ENCODE data around the gene KCNIP3. TPM values are rescaled to one million over a fixed set of nuclear protein-coding genes. Genes with fewer than 3 reads are reported as not detected.

Gene KCNIP3
- polyA plus RNA-seq, 1 of the 3 experiments (the other 2 are of a cell fraction): 0.97 TPM

DNA sequence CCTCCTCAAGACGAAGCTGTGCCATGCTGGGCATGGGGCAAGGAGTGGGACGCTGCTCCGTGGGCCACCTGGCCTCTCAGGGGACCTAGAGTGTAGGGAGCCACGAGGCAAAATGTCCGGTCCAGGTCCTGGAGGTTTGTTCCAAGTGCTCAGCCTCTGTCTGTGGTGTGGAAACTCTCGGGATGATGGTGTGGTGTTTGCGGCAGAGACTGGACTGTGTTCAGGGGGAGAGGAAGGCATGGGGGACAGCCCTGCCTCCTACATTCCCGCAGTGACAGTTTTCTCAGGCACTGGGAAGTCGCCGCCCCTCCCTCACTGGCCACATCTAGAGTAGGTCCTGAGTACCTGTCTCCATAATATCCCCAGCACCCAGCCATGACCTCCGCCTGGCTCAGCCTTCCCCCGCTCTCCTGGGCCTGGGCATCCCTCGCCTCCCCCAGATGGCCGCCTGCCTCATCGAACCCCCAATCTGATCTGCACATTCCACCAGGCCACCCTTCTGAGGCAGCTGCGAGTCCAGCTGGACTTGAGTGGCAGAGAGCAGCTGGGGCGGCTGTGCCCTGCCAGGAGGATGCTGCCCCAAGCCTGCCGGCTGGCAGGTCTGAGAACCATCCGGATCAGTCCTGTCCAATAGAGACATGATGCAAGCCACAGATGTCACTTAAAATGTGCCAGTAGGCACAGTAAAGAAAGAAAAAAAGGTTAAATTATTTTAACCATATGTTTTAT lies 6.2 kb downstream of the KCNIP3 start:
- no peak overlapping the region for H2AFZ ChIP-seq (ENCODE audit: low read depth)
- peaks cover 0 to 49% of the 10 kb centered on the region in 2 experiments; a peak in 2 of 4 replicates for H3K4me1 ChIP-seq (ENCODE audit: control insufficient read depth in 1 of 2, insufficient read depth in 2 of 2, low read depth in 1 of 2, low read length in 1 of 2)
- no peaks in the 10 kb centered on the region for H4K20me1 ChIP-seq (ENCODE audit: insufficient read depth)
- no peaks in the 10 kb centered on the region for H3F3A ChIP-seq (replicated peaks; ENCODE audit: insufficient read depth)
- no peaks in the 10 kb centered on the region for H3K27me3 ChIP-seq (ENCODE audit: insufficient read depth)
- no peak overlapping the region for H3K9ac ChIP-seq
- WGBS (ENCODE audit: low lambda C conversion rate): 53% methylated on average over 17 of the region's 19 CpGs
- peak overlapping the region in 1 of 2 experiments; percentile 69; a peak in 2 of 4 replicates for H3K27ac ChIP-seq (ENCODE audit: low read depth in 2 of 2, low read length in 1 of 2)
- no peaks in the 10 kb centered on the region for H3K9me2 ChIP-seq
- ChIA-PET POLR2A (no interaction called here), CTCF (interaction anchor here (0.7 kb wide), 1 partner anchor 28 kb away, joined by 3 read pairs; no protein-coding TSS in a partner anchor)
- no peak overlapping the region for H3K4me2 ChIP-seq
- H3K4me3 ChIP-seq (ENCODE audit: low read depth in 2 of 2, low read length in 1 of 2): no peak overlapping the region
- peak; percentile 76 for DNase-seq
- no peaks in the 10 kb centered on the region for H3K36me3 ChIP-seq (replicated peaks in 1 of 2; ENCODE audit: control insufficient read depth in 1 of 2, insufficient read depth in 2 of 2, low read length in 1 of 2)
- no peaks in the 10 kb centered on the region for H3K79me2 ChIP-seq (ENCODE audit: insufficient read depth)
- no peaks in the 10 kb centered on the region for H3K9me3 ChIP-seq
- TF ChIP-seq TCF12 (IDR thresholded peaks at IDR 0.05) (no peak), CHD2 (IDR thresholded peaks at IDR 0.05; ENCODE audit: low read length, partially characterized antibody) (peak; percentile 19), RCOR1 (IDR thresholded peaks at IDR 0.05; ENCODE audit: low read length) (0 out of 2 replicates have a peak, but pooled peaks have one; percentile 24), RXRA (IDR thresholded peaks at IDR 0.05; ENCODE audit: borderline replicate concordance, low read depth) (no peak), GATA2 (CRISPR knock-in tag; IDR thresholded peaks at IDR 0.05) (peak; percentile 70)

DNA sequence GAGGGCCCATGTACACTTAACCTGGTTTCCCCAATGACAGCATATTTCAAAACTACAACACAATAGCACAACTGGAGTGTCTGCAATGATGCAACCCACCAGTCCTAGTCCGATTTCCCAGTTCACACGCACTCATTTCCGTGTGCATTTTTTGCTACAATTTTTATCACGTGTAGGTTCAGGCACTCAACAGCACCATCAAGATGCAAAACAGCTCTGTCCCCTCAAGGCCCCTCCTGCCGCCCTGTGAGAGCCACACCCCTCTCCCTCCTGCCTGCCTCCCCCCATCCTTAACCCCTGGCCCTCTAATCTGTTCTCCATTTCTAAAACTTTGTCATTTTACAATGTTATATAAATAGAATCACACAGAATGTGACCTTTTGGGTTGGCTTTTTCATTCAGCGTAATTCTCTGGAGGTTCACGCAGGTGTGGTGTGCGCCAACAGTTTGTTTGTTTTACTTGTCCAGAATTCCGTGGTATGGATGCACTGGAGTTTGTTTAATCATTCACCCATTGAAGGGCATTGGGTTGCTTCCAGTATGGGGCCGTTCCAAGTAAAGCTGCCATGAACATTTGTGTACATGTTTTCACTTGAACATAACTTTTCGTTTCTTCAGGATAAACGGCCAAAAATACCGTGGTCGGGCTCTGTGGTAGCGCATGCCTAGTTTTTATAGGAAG lies 8.4 kb downstream of the KCNIP3 start:
- Histone ChIP-seq H4K20me1 (ENCODE audit: insufficient read depth) (no peaks in the 10 kb centered on the region), H3F3A (replicated peaks; ENCODE audit: insufficient read depth) (no peaks in the 10 kb centered on the region), H3K4me1 (ENCODE audit: control insufficient read depth in 1 of 2, insufficient read depth in 2 of 2, low read depth in 1 of 2, low read length in 1 of 2) (peaks cover 0 to 43% of the 10 kb centered on the region in 2 experiments; a peak in 2 of 4 replicates), H3K36me3 (replicated peaks in 1 of 2; ENCODE audit: control insufficient read depth in 1 of 2, insufficient read depth in 2 of 2, low read length in 1 of 2) (no peaks in the 10 kb centered on the region), H3K79me2 (ENCODE audit: insufficient read depth) (no peaks in the 10 kb centered on the region), H2AFZ (ENCODE audit: low read depth) (no peak overlapping the region), H3K9me3 (no peaks in the 10 kb centered on the region), H3K9me2 (no peaks in the 10 kb centered on the region), H3K9ac (no peak overlapping the region), H3K27ac (ENCODE audit: low read depth in 2 of 2, low read length in 1 of 2) (no peak overlapping the region), H3K4me2 (no peak overlapping the region), H3K27me3 (ENCODE audit: insufficient read depth) (no peaks in the 10 kb centered on the region; the same call in 1 of the 2 replicates), H3K4me3 (ENCODE audit: low read depth in 2 of 2, low read length in 1 of 2) (no peak overlapping the region)
- TF ChIP-seq NFIC (IDR thresholded peaks at IDR 0.05; ENCODE audit: borderline replicate concordance): no peak
- TF ChIP-seq SMC3 (IDR thresholded peaks at IDR 0.05; ENCODE audit: low read depth, low read length): no peak
- no peak for TF ChIP-seq FOXM1 (IDR thresholded peaks at IDR 0.05; ENCODE audit: low read depth)
- no peak for TF ChIP-seq FOSL2 (IDR thresholded peaks at IDR 0.05; ENCODE audit: borderline replicate concordance, low read depth)
- no peak for TF ChIP-seq RCOR1 (IDR thresholded peaks at IDR 0.05; ENCODE audit: low read length)
- TF ChIP-seq FOXJ3 (CRISPR knock-in tag; IDR thresholded peaks at IDR 0.05): no peak
- CTCF ChIA-PET: interaction anchor here (1.2 to 2.4 kb wide), 3 partner anchors 10 to 84 kb away, joined by 3 to 12 read pairs (median 5); no protein-coding TSS in a partner anchor
- DNase-seq: no peak
- POLR2A ChIA-PET: no interaction called here
- WGBS (ENCODE audit: low lambda C conversion rate): 66% methylated on average over 15 of the region's 15 CpGs
